Right renal cortex interstitium (tissue), 3 donors: ENCODE data around the gene COMMD2. TPM values are rescaled to one million over a fixed set of nuclear protein-coding genes. Genes with fewer than 3 reads are reported as not detected.

Experiments
- DNase-seq, 3 donors: peaks; one replicate each; pipeline ENCODE4 v3.0.0-alpha.2; 2013; ENCODE audit warnings: low read depth in 3 of 3, low spot score in 2 of 3
- polyA plus RNA-seq, 3 donors: library from polyadenylated mRNA; unstranded; fragments of 120-200 nt; gene quantifications; one replicate each; pipeline ENCODE4 v1.2.1, GENCODE V29; 2013; ENCODE audit not compliant: insufficient read length in 3 of 3

COMMD2 gene
- polyA plus RNA-seq, 3 donors, result 57.8 to 60.6 (median 59.6) TPM

- DNase-seq, result no peak
Measured at GRCh38 chr3:149764302-149764701, 12.0 kb upstream of the COMMD2 start.

GRCh38 chr3:149763565-149764195 lies 11.4 kb upstream of the COMMD2 start:
- no peak for DNase-seq

- DNase-seq, result no peak
Measured at GRCh38 chr3:149753717-149754116, 1.4 kb upstream of the COMMD2 start.

- no peak for DNase-seq
Measured at GRCh38 chr3:149752788-149753136, 473 bp upstream of the COMMD2 start.

GRCh38 chr3:149751551-149751950 lies 738 bp downstream of the COMMD2 start:
- no peak for DNase-seq

GRCh38 chr3:149744606-149745005 lies 7.7 kb downstream of the COMMD2 start:
- no peak for DNase-seq

- no peak for DNase-seq
Measured at GRCh38 chr3:149744151-149744550, 8.1 kb downstream of the COMMD2 start.

GRCh38 chr3:149739396-149739795 lies 12.9 kb downstream of the COMMD2 start:
- DNase-seq, result no peak

GRCh38 chr3:149738876-149739275 lies 13.4 kb downstream of the COMMD2 start:
- DNase-seq, result no peak

GRCh38 chr3:149736953-149737205 lies 15.4 kb downstream of the COMMD2 start:
- no peak for DNase-seq

GRCh38 chr3:149736175-149736952 lies 15.9 kb downstream of the COMMD2 start:
- no peak for DNase-seq

GRCh38 chr3:149732234-149732633 lies 20.1 kb downstream of the COMMD2 start:
- no peak for DNase-seq

GRCh38 chr3:149727656-149728055 lies 24.6 kb downstream of the COMMD2 start:
- no peak for DNase-seq

- DNase-seq, result no peak
Measured at GRCh38 chr3:149726716-149727407, 25.4 kb downstream of the COMMD2 start.

- DNase-seq, result no peak
Measured at GRCh38 chr3:149723781-149724180, 28.5 kb downstream of the COMMD2 start.

GRCh38 chr3:149720918-149721317 lies 31.4 kb downstream of the COMMD2 start:
- DNase-seq, result no peak

GRCh38 chr3:149717391-149718056 lies 34.8 kb downstream of the COMMD2 start:
- DNase-seq, result peak; percentile 36 to 48 (median 41)

GRCh38 chr3:149716984-149717383 lies 35.3 kb downstream of the COMMD2 start:
- no peak for DNase-seq

- no peak for DNase-seq
Measured at GRCh38 chr3:149715247-149715646, 37.0 kb downstream of the COMMD2 start.

- DNase-seq, result no peak
Measured at GRCh38 chr3:149713730-149714654, 38.3 kb downstream of the COMMD2 start.
